ENCODE data around the gene BNIPL.

Gene BNIPL

DNA sequence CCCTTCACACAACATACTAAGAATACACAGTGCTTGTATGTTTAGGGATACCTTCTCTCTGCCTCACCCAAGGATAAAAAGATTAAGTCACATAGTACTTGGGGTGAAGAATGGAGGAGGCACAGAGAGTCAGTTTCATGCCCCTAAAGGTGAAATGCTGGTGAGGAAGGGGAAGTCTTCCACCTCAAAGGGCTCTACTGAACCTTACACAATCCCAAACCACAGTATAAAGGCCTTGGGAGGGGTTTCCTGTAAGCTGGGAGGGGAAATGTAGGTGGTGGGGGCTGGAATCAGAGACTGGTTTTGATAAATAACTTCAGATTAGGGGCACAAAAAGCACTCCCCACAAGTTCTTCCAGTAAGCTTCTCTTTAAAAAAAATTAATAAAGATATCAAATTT, 33.2 kb upstream of the BNIPL start:
- H3K4me3 ChIP-seq (ENCODE audit: insufficient read length, low read depth), result no peak overlapping the region
- H3K9me3 ChIP-seq (ENCODE audit: insufficient read depth, low read length), result no peaks in the 10 kb centered on the region
- H3K36me3 ChIP-seq (ENCODE audit: insufficient read depth, insufficient read length, low read length), result no peaks in the 10 kb centered on the region
- H3K27me3 ChIP-seq (ENCODE audit: insufficient read depth, insufficient read length), result no peaks in the 10 kb centered on the region
- TF ChIP-seq SUZ12 (IDR thresholded peaks at IDR 0.05; ENCODE audit: extremely low read depth, insufficient read depth, insufficient read length) (no peak), YY1 (IDR thresholded peaks at IDR 0.05; ENCODE audit: insufficient read depth, insufficient read length) (no peak), ZNF274 (IDR thresholded peaks at IDR 0.05; ENCODE audit: low read depth, low read length) (no peak)
- peaks cover 4% of the 10 kb centered on the region for H3K4me1 ChIP-seq (ENCODE audit: insufficient read depth, insufficient read length)
- DNase-seq (ENCODE audit: low read depth, low spot score), result no peak
- no peak overlapping the region for H3K9ac ChIP-seq (ENCODE audit: insufficient read length, low read depth)

DNA sequence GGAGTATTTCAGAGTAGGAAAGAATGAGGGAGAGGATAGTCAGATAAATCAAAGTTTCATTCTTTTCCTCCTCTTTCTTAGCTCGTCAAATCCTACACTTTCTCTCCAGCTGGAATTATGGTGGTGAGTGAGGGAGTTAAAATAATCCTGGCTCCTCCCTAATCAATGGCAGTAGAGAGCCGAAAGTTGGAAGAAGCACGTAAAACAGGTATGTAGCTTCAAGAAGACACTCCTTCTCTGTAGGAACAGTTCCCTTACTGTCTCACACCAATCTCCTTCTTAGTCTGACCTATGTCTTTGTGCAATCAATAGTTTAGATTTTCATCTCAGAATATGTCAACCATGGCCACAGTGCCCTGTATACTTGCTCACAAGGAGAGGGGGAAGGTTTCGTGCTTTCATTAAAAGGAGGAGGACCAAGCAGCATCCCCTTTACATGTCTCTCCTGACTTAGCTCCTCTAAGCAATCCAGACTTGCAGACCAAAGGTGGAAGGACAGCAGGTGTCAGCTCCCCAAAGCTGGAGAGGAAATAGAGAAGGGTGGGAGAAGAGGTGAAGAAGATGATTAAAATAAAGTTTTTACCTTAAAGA, 30.6 kb upstream of the BNIPL start:
- Histone ChIP-seq H3K4me1 (ENCODE audit: insufficient read depth, insufficient read length) (peaks cover 6% of the 10 kb centered on the region), H3K27me3 (ENCODE audit: insufficient read depth, insufficient read length) (no peaks in the 10 kb centered on the region), H3K4me3 (ENCODE audit: insufficient read length, low read depth) (peak overlapping the region; percentile 38), H3K9me3 (ENCODE audit: insufficient read depth, low read length) (no peaks in the 10 kb centered on the region), H3K36me3 (ENCODE audit: insufficient read depth, insufficient read length, low read length) (peaks cover 4% of the 10 kb centered on the region), H3K9ac (ENCODE audit: insufficient read length, low read depth) (peak overlapping the region; percentile 57)
- no peak for TF ChIP-seq SUZ12 (IDR thresholded peaks at IDR 0.05; ENCODE audit: extremely low read depth, insufficient read depth, insufficient read length)
- TF ChIP-seq YY1 (IDR thresholded peaks at IDR 0.05; ENCODE audit: insufficient read depth, insufficient read length), result no peak
- TF ChIP-seq ZNF274 (IDR thresholded peaks at IDR 0.05; ENCODE audit: low read depth, low read length), result no peak
- DNase-seq (ENCODE audit: low read depth, low spot score), result no peak

DNA sequence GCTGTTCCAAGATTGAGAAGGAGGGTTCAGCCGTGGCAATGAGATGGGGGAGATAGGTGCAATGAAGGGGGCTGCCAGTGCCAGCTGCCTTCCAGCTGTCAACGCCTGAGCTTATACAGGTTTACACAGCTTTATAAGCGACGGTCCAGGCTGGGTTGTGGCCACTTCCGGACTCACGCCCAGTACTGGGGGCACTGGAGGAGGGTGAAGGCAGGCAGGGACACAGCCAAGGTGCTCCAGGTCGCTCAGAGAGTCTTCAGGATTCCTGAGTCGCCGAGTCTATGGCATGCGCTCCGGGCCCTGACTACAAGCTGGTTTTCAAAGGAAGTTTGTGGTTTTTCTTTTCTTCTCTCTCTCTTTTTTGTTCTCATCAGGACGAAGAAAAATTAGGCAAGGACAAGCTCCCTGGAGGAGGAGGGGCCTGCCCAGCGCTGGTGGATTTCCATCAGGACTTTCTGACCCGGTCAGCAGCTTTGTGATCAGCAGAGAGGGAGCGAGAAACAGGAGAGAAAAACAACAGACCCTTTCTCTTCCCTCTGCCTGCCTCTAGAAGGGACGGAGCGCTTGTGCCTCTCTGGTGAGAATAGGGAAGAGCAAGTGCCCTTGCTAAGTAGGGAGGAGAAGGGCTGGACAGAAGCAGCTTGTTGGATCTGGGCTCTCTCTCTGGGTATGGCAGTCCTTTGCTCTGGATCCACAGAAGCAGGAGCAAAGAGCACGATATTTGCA, 29.9 kb upstream of the BNIPL start, which contains the start of gene MINDY1:
MINDY1 (minus strand) TSS at position 576 of the 726 bp plus-strand sequence. CDS start 4,285 bp downstream, outside the sequence.
- Histone ChIP-seq H3K36me3 (ENCODE audit: insufficient read depth, insufficient read length, low read length) (peaks cover 4% of the 10 kb centered on the region), H3K4me1 (ENCODE audit: insufficient read depth, insufficient read length) (peaks cover 6% of the 10 kb centered on the region), H3K27me3 (ENCODE audit: insufficient read depth, insufficient read length) (no peaks in the 10 kb centered on the region), H3K9ac (ENCODE audit: insufficient read length, low read depth) (peak within 1 kb of the TSS; percentile 57), H3K9me3 (ENCODE audit: insufficient read depth, low read length) (no peaks in the 10 kb centered on the region), H3K4me3 (ENCODE audit: insufficient read length, low read depth) (peak within 1 kb of the TSS; percentile 38)
- peak; percentile 87 for DNase-seq (ENCODE audit: low read depth, low spot score)
- TF ChIP-seq YY1 (IDR thresholded peaks at IDR 0.05; ENCODE audit: insufficient read depth, insufficient read length) (no peak), ZNF274 (IDR thresholded peaks at IDR 0.05; ENCODE audit: low read depth, low read length) (no peak), SUZ12 (IDR thresholded peaks at IDR 0.05; ENCODE audit: extremely low read depth, insufficient read depth, insufficient read length) (no peak)

DNA sequence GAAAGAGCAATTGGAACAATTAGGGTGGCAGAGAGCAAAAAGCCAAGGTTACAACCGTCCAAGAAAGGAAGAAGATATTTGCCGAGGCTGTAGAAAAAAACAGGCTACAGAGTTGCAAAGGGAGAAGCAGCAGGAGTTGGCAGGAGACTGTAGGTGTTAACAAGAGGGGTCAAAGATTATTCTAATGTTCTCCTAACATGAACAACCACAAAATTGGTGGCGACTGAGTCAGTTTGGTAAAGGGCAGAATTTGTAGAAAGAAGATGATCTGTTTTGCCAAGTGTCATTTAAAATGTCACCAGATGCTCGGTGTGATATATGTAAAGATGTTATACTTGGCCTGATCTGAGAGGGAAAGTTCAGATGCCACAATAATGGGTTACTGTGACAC, 28.5 kb upstream of the BNIPL start:
- Histone ChIP-seq H3K4me1 (ENCODE audit: insufficient read depth, insufficient read length) (peaks cover 6% of the 10 kb centered on the region), H3K4me3 (ENCODE audit: insufficient read length, low read depth) (peak overlapping the region; percentile 29), H3K36me3 (ENCODE audit: insufficient read depth, insufficient read length, low read length) (peaks cover 4% of the 10 kb centered on the region), H3K9ac (ENCODE audit: insufficient read length, low read depth) (peak overlapping the region; percentile 52), H3K27me3 (ENCODE audit: insufficient read depth, insufficient read length) (no peaks in the 10 kb centered on the region), H3K9me3 (ENCODE audit: insufficient read depth, low read length) (no peaks in the 10 kb centered on the region)
- TF ChIP-seq SUZ12 (IDR thresholded peaks at IDR 0.05; ENCODE audit: extremely low read depth, insufficient read depth, insufficient read length), result no peak
- TF ChIP-seq ZNF274 (IDR thresholded peaks at IDR 0.05; ENCODE audit: low read depth, low read length), result no peak
- TF ChIP-seq YY1 (IDR thresholded peaks at IDR 0.05; ENCODE audit: insufficient read depth, insufficient read length), result no peak
- DNase-seq (ENCODE audit: low read depth, low spot score), result no peak

DNA sequence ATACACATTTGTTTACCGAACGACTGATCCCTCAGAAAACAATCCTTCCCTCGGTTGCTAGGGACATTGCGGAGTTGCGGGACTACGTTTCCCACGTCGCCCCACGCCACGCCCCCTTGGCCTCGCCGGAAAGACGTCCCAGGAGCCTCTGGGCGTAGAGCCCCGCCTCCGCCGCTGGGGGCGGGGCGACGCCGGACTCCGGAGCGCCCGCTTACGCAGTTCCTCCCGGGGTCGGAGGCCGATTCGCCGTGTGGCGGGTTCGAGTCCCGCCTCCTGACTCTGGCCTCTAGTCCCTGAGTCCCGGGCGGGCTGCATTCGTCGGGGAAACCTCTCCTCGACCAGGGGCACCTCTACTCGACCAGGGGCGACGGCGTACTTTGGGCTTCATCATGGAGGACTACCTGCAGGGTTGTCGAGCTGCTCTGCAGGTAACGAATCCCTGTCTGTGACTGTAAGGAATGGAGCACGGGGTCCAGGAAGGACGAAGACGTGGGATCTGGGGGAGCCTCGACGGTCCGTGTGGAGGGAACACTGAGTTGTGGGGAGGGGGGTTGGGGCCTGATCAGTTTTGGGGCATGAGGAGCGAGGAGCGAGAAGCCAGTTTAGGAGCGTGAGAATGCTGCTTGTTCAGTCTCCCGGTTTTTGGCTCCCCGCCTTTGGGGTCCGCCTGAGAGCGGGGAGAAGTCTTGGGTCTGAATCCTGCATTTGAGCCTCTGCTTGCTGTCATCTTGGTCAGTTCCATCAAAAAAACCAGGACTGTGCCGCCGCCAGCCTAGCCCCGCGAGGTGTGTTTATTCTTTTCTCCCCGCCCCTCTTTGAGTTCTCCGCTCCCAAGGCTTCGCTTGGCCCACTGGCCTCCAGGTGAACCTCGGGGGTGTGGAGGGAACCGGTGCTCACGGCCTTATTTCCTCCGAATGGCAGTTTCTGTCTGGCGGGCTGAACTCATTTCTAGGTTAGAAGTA, 27.9 kb upstream of the BNIPL start, which contains the start of gene PRUNE1:
PRUNE1 (plus strand) TSS at position 206 of the 962 bp plus-strand sequence; CDS start at position 390, 184 bp downstream.
- no peaks in the 10 kb centered on the region for H3K9me3 ChIP-seq (ENCODE audit: insufficient read depth, low read length)
- TF ChIP-seq SUZ12 (IDR thresholded peaks at IDR 0.05; ENCODE audit: extremely low read depth, insufficient read depth, insufficient read length) (no peak), YY1 (IDR thresholded peaks at IDR 0.05; ENCODE audit: insufficient read depth, insufficient read length) (peak; percentile 30)
- no peaks in the 10 kb centered on the region for H3K27me3 ChIP-seq (ENCODE audit: insufficient read depth, insufficient read length)
- peak within 1 kb of the TSS; percentile 90 for H3K4me3 ChIP-seq (ENCODE audit: insufficient read length, low read depth)
- H3K4me1 ChIP-seq (ENCODE audit: insufficient read depth, insufficient read length), result peaks cover 6% of the 10 kb centered on the region
- peak within 1 kb of the TSS; percentile 97 for H3K9ac ChIP-seq (ENCODE audit: insufficient read length, low read depth)
- peak; percentile 99 for DNase-seq (ENCODE audit: low read depth, low spot score)
- peaks cover 4% of the 10 kb centered on the region for H3K36me3 ChIP-seq (ENCODE audit: insufficient read depth, insufficient read length, low read length)

DNA sequence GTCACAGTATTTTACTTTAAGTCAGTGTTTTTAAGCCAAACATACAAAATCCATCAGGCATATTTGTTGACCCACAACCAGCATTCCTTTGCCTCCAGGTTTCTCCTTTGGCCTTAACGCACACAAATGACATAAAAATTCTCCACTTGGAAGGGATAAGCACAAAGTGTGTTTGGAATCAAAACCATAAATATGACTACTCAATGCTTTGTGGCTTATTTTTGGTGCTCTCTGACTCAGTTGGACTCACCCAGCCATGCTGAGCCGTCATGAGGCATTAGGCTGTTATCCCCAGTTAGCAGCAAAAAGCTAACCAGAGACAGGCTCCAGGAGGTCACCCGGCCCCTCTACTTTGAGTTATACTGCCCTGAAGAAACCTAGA, 27.2 kb upstream of the BNIPL start:
- DNase-seq (ENCODE audit: low read depth, low spot score), result no peak
- H3K9me3 ChIP-seq (ENCODE audit: insufficient read depth, low read length), result no peaks in the 10 kb centered on the region
- peaks cover 4% of the 10 kb centered on the region for H3K36me3 ChIP-seq (ENCODE audit: insufficient read depth, insufficient read length, low read length)
- no peak for TF ChIP-seq SUZ12 (IDR thresholded peaks at IDR 0.05; ENCODE audit: extremely low read depth, insufficient read depth, insufficient read length)
- no peak for TF ChIP-seq ZNF274 (IDR thresholded peaks at IDR 0.05; ENCODE audit: low read depth, low read length)
- no peak for TF ChIP-seq YY1 (IDR thresholded peaks at IDR 0.05; ENCODE audit: insufficient read depth, insufficient read length)
- H3K27me3 ChIP-seq (ENCODE audit: insufficient read depth, insufficient read length), result no peaks in the 10 kb centered on the region
- H3K9ac ChIP-seq (ENCODE audit: insufficient read length, low read depth), result peak overlapping the region; percentile 97
- peaks cover 6% of the 10 kb centered on the region for H3K4me1 ChIP-seq (ENCODE audit: insufficient read depth, insufficient read length)
- H3K4me3 ChIP-seq (ENCODE audit: insufficient read length, low read depth), result peak overlapping the region; percentile 90

All from NT2/D1 (cell line).